Smooth muscle cell of the pulmonary artery (primary cell): Measurements from ENCODE around the gene INSM2. TPM values are rescaled to one million over a fixed set of nuclear protein-coding genes. Genes with fewer than 3 reads are reported as not detected.

Experiments
- total RNA-seq: library from RNA; depleted of rRNA; stranded (reverse); fragments of >200 nt; gene quantifications from 2 replicates; pipeline ENCODE4 v1.2.3, GENCODE V29; 2014

Gene INSM2
- not detected in 2 replicates for total RNA-seq

GRCh38 chr14:35533357-35534207, at the start of gene INSM2:
INSM2 (plus strand) TSS chr14:35534164; CDS start chr14:35534253, 89 bp downstream.

Other genes with a start within 250 kb of the INSM2 start
- 101 and 116 TPM in 2 replicates for gene PSMA6, start 241.8 kb upstream of the INSM2 start, total RNA-seq
- gene NFKBIA, start 129.4 kb upstream of the INSM2 start, total RNA-seq, result 48.4 and 95.7 TPM in 2 replicates